CD4-positive, alpha-beta T cell (primary cell): ENCODE data around the gene MTUS2. TPM values are rescaled to one million over a fixed set of nuclear protein-coding genes. Genes with fewer than 3 reads are reported as not detected.
"Not testable (repeated sequence)": the region's sequence is repeated elsewhere in the genome, so short reads cannot be mapped to it uniquely, and the experiment has no call there.

Source experiments
- ATAC-seq: fragments of 200-7000 bp; cut with Tn5 transposase; one replicate; pipeline ENCODE4 v1.10.0; 2022; ENCODE audit warnings: mild to moderate bottlenecking; ENCODE audit not compliant: poor library complexity
- CTCF ChIA-PET: fragments of 350-600 bp; sonication (Branson Sonifier 250); formaldehyde crosslinking; loops from one replicate; lab custom pipeline; 2021; ENCODE audit warnings: antibody characterized with exemption, inconsistent platforms; lab: Charles Lee
- POLR2A ChIA-PET: fragments of 350-600 bp; sonication (Branson Sonifier 250); formaldehyde crosslinking; loops from one replicate; lab custom pipeline; 2021; ENCODE audit warnings: antibody characterized with exemption, inconsistent platforms; lab: Charles Lee
- DNase-seq, 14 experiments: peaks; one replicate each; pipeline ENCODE4 v3.0.0-alpha.2; 2013 to 2020; ENCODE audit warnings: mixed read lengths in 2 of 14
- H3K27ac ChIP-seq, 2 donors: one replicate each; pipeline versions ENCODE4 v1.5.1 to v1.7.0; 2013; ENCODE audit warnings: low read length in 2 of 2, low read depth in 1 of 2, mild to moderate bottlenecking in 1 of 2
- H3K27me3 ChIP-seq, 2 experiments: 1 replicate in 1 of 2; 2 replicates in 1 of 2; pipeline versions ENCODE4 v1.6.1 to v1.7.0; 2013; ENCODE audit warnings: low read length in 2 of 2, control low read depth in 1 of 2, mild to moderate bottlenecking in 1 of 2, moderate library complexity in 1 of 2; ENCODE audit not compliant: insufficient read depth in 2 of 2, control insufficient read depth in 1 of 2
- H3K36me3 ChIP-seq: one replicate; pipeline ENCODE4 v1.6.1; 2013; ENCODE audit warnings: low read length, control low read depth; ENCODE audit not compliant: insufficient read depth
- H3K4me1 ChIP-seq: one replicate; pipeline ENCODE4 v1.6.1; 2013; ENCODE audit warnings: low read length, control low read depth; ENCODE audit not compliant: insufficient read depth
- H3K4me3 ChIP-seq: one replicate; pipeline ENCODE4 v1.5.1; 2013; ENCODE audit warnings: mild to moderate bottlenecking, low read length, moderate library complexity
- H3K9me3 ChIP-seq, 2 experiments: 1 replicate in 1 of 2; 2 replicates in 1 of 2; pipeline versions ENCODE4 v1.6.1 to v1.7.0; 2013; ENCODE audit warnings: low read length in 2 of 2, mild to moderate bottlenecking in 2 of 2, control low read depth in 1 of 2, moderate library complexity in 1 of 2; ENCODE audit not compliant: control insufficient read depth in 1 of 2, insufficient read depth in 1 of 2
- H3K27ac Mint-ChIP-seq: one replicate; pipeline ENCODE4 v1.8.0; 2020; ENCODE audit warnings: mixed read lengths
- H3K27me3 Mint-ChIP-seq: one replicate; pipeline ENCODE4 v1.8.0; 2021; ENCODE audit warnings: mixed read lengths
- H3K36me3 Mint-ChIP-seq: one replicate; pipeline ENCODE4 v1.8.0; 2021; ENCODE audit warnings: low read depth, mixed read lengths
- H3K4me1 Mint-ChIP-seq: one replicate; pipeline ENCODE4 v1.8.0; 2021; ENCODE audit warnings: low read depth, mixed read lengths
- H3K4me3 Mint-ChIP-seq: one replicate; pipeline ENCODE4 v1.8.0; 2020; ENCODE audit warnings: mild to moderate bottlenecking, mixed read lengths
- H3K9me3 Mint-ChIP-seq: one replicate; pipeline ENCODE4 v1.8.0; 2020; ENCODE audit warnings: mixed read lengths
- CTCF ChIP-seq: fragments of 200-600 bp; IDR thresholded peaks from one replicate; pipeline ENCODE4 v1.8.0; 2022; ENCODE audit warnings: antibody characterized with exemption, mild to moderate bottlenecking
- intact Hi-C, 2 experiments: fragments of 100-400 bp; cut with DNase I in 1 of 2; cut with micrococcal nuclease in 1 of 2; formaldehyde crosslinking; loops; one replicate each; pipeline versions ENCODE4 v1.15.1 to v1.9.0; 2023 to 2025; cut with DNase I, micrococcal nuclease
- total RNA-seq, 174 experiments: library from RNA in 2 of 174; stranded (reverse) in 2 of 174; gene quantifications; one replicate each; pipeline ENCODE4 v1.2.3 and lab custom pipeline; 2021 to 2026

Gene MTUS2
- total RNA-seq, 2 experiments from 2014 or later = 0.38 to 0.81 TPM

GRCh38 chr13:29339386-29340272, 519.5 kb downstream of the MTUS2 start:
- no peak overlapping the region for H3K4me3 Mint-ChIP-seq
- no peak overlapping the region for H3K27ac Mint-ChIP-seq

DNA sequence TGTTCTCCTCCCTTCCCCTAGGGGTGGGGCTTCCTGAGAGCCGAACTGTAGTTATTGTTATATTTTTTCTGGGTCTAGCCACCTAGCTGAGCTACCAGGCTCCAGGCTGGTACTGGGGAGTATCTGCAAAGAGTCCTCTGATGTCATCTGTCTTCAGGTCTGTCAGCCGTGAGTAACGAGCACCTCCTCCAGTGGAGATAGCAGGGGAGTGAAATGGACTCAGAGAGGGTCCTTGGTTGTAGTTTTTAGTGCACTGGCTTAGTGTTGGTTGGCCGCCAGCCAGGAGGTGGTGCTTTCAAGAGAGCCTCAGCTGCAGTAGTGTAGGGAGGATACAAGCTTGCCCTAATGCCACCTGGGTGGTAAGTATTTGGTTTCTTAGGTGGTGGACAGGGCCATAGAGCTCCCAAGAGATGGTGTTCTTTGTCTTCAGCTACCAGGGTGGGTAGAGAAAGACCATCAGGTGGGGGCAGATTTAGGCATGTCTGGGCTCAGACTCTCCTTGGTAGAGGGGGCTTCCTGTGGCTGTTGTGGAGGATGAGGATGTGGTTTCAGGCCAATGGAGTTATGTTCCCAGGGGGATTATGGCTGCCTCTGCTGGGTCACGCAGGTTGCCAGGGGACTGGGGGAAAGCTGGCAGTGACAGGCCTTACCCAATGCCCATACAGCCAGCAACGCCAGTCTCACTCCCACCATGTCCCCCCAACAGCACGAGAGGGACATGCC, 525.9 kb downstream of the MTUS2 start:
- peaks cover 18% of the 10 kb centered on the region for H3K27me3 Mint-ChIP-seq
- H3K4me3 ChIP-seq, H3K4me3 Mint-ChIP-seq, H3K27ac Mint-ChIP-seq, H3K4me1 Mint-ChIP-seq, H3K36me3 ChIP-seq, ATAC-seq, H3K27me3 ChIP-seq, CTCF ChIA-PET, POLR2A ChIA-PET, H3K36me3 Mint-ChIP-seq, DNase-seq, H3K9me3 Mint-ChIP-seq, H3K27ac ChIP-seq, H3K9me3 ChIP-seq, H3K4me1 ChIP-seq: not testable (repeated sequence)
- intact Hi-C loops = loop anchor here in 1 of 2 experiments (5.0 kb wide), 1 partner anchor 134 kb away; no protein-coding TSS in a partner anchor

More at GRCh38 chr13:29339386-29340272, 519.5 kb downstream of the MTUS2 start:
- ChIA-PET CTCF (no interaction called here), POLR2A (no interaction called here)
- intact Hi-C loops = no loop called here
- no peak for TF ChIP-seq CTCF
- ATAC-seq (no peak), DNase-seq (no peak)
- Histone ChIP-seq H3K4me1 (no peaks in the 10 kb centered on the region), H3K27me3 (no peaks in the 10 kb centered on the region), H3K4me3 (no peak overlapping the region), H3K36me3 (no peaks in the 10 kb centered on the region), H3K9me3 (peaks cover 0 to 26% of the 10 kb centered on the region in 2 experiments), H3K27ac (no peak overlapping the region)
- Mint-ChIP-seq H3K27me3 (no peaks in the 10 kb centered on the region), H3K4me1 (no peaks in the 10 kb centered on the region), H3K36me3 (no peaks in the 10 kb centered on the region), H3K9me3 (peaks cover 10% of the 10 kb centered on the region)

- H3K36me3 ChIP-seq = no peaks in the 10 kb centered on the region
- H3K4me1 ChIP-seq = no peaks in the 10 kb centered on the region
- ChIA-PET POLR2A (no interaction called here), CTCF (no interaction called here)
- intact Hi-C loops = no loop called here
- H3K27me3 ChIP-seq = no peaks in the 10 kb centered on the region
- H3K27ac ChIP-seq = no peak overlapping the region
- H3K4me1 Mint-ChIP-seq = no peaks in the 10 kb centered on the region
- no peak for DNase-seq
- no peak overlapping the region for H3K27ac Mint-ChIP-seq
- no peak overlapping the region for H3K4me3 ChIP-seq
- no peaks in the 10 kb centered on the region for H3K36me3 Mint-ChIP-seq
- H3K27me3 Mint-ChIP-seq = peaks cover 63% of the 10 kb centered on the region
- H3K9me3 ChIP-seq = no peaks in the 10 kb centered on the region
- ATAC-seq = no peak
- no peak for TF ChIP-seq CTCF
- H3K9me3 Mint-ChIP-seq = no peaks in the 10 kb centered on the region
- no peak overlapping the region for H3K4me3 Mint-ChIP-seq
Measured at GRCh38 chr13:29355029-29355428, 534.9 kb downstream of the MTUS2 start.
